NOMO-1 treated with DMSO at 0.1 percent for 48 hours (cell line): Measurements from ENCODE around the gene TRIM42.

Source experiments
- DNase-seq: peaks from one replicate; lab custom pipeline; 2025; ENCODE audit not compliant: unreplicated experiment; lab: John Stamatoyannopoulos, UW

TRIM42 gene

GRCh38 chr3:140677764-140678163, at the start of gene TRIM42:
TSS of gene TRIM42 (plus strand) at chr3:140678064. CDS start at chr3:140678230, 166 bp downstream.
- no peak for DNase-seq

GRCh38 chr3:140628606-140629005, 49.3 kb upstream of the TRIM42 start:
- no peak for DNase-seq

DNA sequence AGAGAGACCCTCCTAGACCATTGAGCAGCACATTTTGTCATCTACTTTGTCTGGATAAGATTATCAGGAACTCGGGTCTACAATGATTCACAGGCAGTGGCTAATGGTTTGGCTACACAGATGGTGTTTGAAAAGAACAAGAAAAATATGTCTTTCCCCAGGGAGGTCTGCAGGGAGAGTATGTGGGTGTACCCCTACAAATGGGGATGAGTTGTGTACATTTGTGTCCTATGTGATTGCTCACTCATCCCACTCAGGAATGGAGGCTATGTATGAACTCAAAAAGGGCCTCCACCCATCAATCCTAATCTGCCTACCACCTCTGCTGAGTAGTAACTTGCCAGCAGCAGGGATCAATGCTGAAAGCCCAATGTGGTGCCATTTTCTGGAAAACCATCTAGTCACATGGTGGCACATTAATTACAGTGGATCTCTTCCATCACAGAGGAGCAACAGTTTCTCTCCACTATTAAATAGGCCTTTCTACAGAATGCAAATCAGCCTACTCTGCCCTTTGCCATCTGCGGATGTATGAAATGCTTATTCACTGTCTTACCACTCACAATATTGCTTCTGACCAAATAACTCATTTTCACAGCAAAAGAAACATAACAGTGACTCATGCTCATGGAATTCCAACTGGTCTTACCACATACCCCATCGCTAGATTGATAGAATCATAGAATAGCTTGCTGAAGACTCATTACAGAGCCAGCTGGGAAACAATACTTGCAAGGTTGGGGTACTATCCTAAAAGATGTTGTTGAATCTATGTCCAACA, 48.3 kb upstream of the TRIM42 start:
- no peak for DNase-seq

DNA sequence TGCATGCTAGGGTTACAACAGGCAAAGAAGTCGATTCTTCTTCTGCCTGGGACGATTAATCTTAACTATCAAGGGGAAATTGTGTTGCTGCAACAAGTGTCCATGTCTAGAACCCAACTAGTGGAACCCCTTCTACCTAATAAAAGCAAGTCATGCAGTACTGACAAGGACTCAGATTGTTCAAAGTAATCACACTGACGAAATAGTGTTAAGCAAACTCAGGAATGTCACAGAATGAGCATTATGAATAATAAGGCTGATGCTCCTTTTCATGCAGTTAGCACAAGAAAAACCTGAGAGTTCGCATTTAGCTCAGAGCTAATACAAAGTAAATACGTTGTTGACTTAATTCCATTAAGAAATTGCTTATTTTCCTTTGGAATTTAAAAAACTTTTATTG, 47.5 kb upstream of the TRIM42 start:
- no peak for DNase-seq

DNA sequence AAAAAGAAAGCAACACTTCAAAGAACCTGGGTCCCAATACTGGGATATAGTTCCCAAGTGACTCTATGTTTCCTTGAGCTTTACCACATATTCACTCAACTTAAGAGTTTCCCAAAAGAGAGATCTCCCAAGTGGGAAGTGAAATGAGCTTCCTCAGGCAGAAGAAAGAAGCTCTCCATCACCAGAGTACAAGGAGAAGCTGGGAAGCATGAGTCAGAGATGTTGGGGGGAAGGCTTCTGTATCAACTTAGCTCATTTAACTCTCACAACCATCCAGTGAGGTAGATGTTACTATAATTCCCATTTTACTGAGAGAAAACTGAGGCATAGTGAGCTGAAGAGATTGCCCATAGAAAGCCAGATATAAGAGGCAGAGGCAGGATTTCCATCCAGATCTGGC, 47.0 kb upstream of the TRIM42 start:
- DNase-seq = no peak

DNA sequence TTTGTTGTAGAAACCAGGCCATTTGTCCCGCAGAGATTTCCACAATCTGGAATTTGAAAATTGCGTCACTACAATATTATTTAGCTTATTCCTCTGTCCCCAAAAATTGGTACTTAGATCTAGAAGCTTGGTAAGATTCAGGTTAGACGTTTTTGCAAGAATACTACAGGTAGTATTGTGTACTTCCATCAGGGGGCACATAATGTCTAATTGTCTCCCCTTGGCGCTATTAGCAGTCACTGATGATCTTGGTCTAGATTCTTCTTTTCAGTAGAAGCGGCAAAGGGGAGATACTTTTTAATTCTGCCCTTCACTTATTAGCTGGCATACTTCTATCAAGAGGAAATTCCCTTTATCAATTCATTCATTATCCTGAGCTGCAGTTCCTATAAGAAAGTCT, 42.6 kb upstream of the TRIM42 start:
- DNase-seq = no peak

DNA sequence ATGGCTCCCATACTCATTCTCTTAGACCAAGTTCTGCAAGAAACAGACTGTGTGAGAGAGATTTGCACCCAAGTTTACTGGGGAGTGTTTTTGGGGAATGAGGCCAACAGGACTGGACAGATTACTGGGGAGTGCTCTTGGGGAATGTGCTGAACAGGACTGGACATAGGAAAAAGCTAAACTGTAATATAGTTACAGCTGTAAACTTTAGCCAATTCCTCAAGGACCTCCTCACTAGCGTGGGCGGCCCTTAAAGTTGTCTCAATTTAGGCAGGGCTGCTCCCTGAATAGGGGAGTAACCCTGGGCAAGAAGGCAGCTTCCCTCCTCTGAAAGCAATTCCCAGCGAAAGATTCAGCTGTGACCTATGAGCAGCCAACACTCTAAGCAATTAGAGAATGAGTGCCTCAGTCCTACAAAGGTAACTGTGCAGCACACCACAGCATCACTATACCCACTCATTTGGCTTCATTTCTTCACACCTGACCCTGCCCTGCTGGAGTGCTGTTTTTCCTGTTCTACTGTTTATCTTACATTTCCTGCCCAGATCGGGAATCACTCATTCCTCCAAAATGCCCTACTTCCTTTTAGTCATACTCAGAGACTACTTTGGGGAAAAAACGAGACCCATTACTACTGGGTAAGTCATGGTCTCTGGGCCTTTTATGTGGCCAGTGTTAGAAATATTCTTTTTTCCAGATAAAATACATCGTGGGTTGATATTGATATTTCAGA, 41.3 kb upstream of the TRIM42 start:
- DNase-seq = no peak

DNA sequence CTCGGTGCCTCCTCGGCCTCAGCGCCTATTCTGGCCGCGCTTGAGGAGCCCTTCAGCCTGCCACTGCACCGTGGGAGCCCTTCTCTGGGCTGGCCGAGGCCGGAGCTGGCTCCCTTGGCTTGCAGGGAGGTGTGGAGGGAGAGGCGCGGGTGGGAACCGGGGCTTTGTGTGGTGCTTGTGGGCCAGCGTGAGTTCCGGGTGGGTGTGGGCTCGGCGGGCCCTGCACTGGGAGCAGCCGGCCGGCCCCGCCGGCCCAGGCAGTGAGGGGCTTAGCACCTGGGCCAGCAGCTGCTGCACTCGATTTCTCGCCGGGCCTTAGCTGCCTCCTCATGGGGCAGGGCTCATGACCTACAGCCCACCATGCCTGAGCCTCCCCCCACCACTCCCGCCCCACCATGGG, 26.6 kb upstream of the TRIM42 start:
- DNase-seq = no peak

- no peak for DNase-seq
These were observed 22.2 kb upstream of the TRIM42 start for GRCh38 chr3:140655678-140656077.

- no peak for DNase-seq
These were observed 13.8 kb upstream of the TRIM42 start for GRCh38 chr3:140664111-140664510.

GRCh38 chr3:140682586-140682985, 4.7 kb downstream of the TRIM42 start:
- no peak for DNase-seq

GRCh38 chr3:140686128-140686527, 8.3 kb downstream of the TRIM42 start:
- DNase-seq = no peak

DNA sequence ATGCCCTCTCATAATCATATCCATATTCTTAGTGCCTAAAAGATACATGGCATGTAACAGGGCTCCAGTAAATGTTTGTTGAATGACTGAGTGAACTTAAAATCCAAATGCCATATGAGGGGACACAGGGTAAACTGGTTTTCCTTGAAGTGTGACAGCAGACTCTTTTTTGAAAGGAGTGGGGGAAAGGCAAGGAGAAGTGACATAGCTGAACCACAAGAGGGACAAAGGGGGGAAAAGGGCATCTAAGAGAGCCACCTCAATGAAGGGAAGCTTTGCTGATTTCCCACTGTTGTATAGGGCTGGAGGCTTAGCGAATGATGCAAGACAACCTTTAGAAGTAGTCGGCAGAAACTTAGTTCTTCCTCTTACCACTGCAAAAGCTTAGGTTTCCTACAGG, 9.1 kb downstream of the TRIM42 start:
- no peak for DNase-seq

GRCh38 chr3:140695361-140696061, 17.6 kb downstream of the TRIM42 start:
- DNase-seq = no peak

DNA sequence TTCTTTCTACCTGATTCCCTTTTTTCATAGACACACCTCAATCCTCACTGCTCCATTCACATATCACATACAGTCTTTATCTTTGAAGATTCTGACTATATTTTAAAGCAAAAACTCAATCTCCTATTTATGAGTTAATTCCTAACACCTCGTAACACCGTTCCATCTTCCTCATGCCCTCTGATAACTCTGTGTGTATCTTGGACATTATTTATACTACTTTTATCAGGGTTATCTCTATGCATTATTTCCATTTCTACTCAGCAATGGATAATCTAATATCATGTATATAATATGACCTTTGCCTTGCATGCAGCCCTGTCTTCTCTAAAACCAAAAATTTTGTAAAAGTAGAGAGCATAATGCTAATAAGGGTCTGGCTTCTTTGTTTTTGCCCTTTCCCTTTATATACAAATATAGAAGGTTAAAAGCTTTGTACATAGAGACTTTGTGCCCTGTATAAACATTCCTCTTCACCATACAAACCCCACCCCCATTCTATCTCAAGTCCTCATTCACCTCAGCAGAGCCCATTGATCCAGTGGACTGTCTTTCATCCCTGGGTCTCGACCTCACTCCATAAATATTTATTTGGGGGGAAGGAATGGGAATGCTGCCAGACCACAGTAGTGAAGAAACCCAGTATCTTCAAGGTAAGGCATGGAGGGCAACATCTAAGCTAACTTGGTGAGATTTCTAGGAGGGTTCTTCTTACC, 21.8 kb downstream of the TRIM42 start:
- no peak for DNase-seq

DNA sequence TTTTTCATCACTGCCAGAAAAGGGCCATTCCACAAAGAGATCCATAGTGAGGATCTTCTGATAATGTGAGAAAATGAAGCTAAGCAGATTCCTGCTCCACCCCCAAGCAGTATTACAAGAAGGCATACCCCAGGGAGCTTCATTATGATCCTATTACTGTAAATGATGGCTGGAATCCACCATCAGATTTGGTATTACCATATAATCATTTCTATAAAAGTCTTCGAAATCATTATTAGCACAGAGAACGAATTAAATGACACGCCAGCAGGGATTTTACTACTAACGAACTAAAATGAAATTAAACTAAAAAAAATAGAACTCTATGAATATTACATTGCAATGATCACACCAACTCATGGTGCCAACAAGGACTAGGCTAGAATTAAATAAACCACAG, 24.4 kb downstream of the TRIM42 start:
- no peak for DNase-seq

- peak; percentile 21 for DNase-seq
These were observed 25.6 kb downstream of the TRIM42 start for GRCh38 chr3:140703496-140703895.

GRCh38 chr3:140704733-140705132, 26.9 kb downstream of the TRIM42 start:
- DNase-seq = no peak

DNA sequence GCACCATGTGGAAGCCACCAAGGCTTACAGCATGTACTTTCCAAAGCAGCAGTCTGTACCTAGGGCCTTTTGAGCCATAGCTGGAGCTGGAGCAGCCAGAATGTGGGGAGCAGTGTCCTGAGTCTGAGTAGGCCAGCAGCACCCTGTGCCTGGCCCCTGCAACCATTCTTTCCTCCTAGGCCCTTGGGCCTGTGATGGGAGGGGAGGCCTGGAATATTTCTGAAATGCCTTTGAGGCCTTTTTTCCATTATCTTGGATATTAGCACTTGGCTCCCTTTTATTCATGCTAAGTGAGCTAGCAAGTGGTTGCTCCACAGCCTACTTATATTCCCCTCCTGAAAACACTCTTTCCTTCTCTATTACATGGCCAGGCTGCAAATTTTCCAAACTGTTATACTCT, 28.1 kb downstream of the TRIM42 start:
- no peak for DNase-seq

DNA sequence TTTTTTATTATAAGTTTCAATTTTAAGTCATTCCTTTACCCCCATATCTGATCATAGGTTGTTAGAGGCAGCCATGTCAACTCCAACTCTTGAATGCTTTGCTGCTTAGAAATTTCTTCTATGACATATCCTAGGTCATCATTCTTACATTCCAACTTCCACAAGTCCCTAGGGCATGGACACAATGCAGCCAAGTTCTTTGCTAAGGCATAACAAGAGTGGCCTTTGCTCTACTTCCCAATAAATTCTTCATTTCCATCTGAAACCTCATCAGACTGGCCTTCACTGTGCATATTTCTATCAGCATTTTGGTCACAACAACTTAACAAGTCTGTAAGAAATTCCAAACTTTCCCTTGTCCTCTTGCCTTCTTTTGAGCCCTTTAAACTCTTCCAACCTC, 28.5 kb downstream of the TRIM42 start:
- DNase-seq = no peak

DNA sequence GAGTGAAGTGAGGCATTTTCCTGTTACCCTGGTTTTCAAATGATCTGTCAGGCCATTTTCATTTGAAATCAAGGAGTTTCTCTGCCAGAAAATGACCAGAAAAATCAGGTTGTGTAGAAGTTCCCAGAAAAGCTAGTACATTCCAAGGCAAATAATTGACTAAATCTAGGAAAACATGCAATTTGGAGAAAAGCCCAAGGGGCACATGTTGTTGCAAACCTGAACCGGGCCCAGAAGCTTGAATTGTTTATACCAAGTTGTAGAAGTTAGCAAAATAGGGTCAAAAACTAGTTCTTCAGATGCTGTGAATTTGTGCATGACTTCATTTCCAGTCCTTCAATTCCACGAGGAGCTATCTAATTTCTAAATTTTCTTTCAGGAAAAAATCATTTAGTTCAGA, 31.0 kb downstream of the TRIM42 start:
- DNase-seq = no peak
